Activated T-cell treated with anti-CD3 and anti-CD28 coated beads, Interleukin-2, amount 50 U/mL, for 24 hours (primary cell): ENCODE measurements around the gene CACNB3.

Source experiments
- DNase-seq: peaks from one replicate; pipeline ENCODE4 v3.0.0-alpha.2; 2020
- H3K27ac Mint-ChIP-seq: 2 replicates; pipeline ENCODE4 v1.8.0; 2020; ENCODE audit warnings: mild to moderate bottlenecking, mixed read lengths
- H3K27me3 Mint-ChIP-seq: 2 replicates; pipeline ENCODE4 v1.8.0; 2020; ENCODE audit warnings: mixed read lengths
- H3K36me3 Mint-ChIP-seq: 2 replicates; pipeline ENCODE4 v1.8.0; 2020; ENCODE audit warnings: low read depth, mixed read lengths
- H3K4me1 Mint-ChIP-seq: 2 replicates; pipeline ENCODE4 v1.8.0; 2020; ENCODE audit warnings: low read depth, mixed read lengths
- H3K4me3 Mint-ChIP-seq: 2 replicates; pipeline ENCODE4 v1.8.0; 2020; ENCODE audit warnings: mild to moderate bottlenecking, moderate library complexity, mixed read lengths
- H3K9me3 Mint-ChIP-seq: 2 replicates; pipeline ENCODE4 v1.8.0; 2020; ENCODE audit warnings: mixed read lengths

CACNB3 gene

DNA sequence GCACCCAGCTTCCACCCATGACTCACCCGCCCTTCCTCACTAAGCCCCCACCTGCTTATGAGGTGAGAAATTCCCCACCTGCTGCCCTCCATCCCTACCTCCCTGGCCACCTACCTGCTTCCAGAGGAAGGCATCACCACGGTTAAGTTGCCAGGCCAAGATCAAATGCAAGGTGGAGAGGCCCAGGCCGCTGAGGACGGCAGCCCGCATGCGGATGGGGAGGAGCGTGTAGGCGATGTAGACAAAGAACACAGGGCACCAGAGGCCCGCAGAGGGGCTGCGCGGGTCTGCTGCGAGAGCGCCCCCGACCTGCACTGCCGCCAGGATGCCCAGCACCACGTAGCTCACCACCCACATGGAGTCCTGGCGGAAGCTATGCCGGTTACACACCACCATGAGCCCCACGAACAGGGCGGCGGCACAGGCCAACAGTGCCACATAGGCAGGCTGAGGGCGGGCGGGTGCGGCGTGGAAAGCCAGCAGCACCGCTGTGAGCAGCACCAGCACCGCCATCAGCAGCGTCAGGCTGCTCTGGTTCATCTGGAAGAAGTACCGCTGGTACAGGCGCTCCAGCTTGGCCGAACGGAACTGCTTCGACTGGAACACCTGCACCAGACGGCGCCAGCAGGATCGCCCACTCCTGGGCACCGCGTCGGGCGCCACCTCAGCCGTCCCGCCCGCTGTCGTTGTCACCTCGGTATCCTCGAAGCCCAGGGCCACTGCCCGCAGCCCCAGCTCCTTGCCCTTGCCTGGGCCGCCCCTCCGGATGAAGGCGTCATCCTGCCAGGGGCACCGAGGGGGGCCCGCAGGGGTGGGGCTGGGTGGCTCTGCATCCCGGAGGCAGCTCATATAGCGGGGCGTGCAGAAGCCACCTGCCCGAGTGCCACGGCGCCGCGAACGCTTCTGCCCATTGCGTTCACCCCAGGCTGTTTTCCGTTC is 35.6 kb upstream of the CACNB3 start:
- no peak overlapping the region for H3K4me3 Mint-ChIP-seq
- DNase-seq: no peak
- H3K27me3 Mint-ChIP-seq: peaks cover 32% of the 10 kb centered on the region
- no peaks in the 10 kb centered on the region for H3K9me3 Mint-ChIP-seq
- H3K4me1 Mint-ChIP-seq: no peaks in the 10 kb centered on the region
- no peak overlapping the region for H3K27ac Mint-ChIP-seq
- no peaks in the 10 kb centered on the region for H3K36me3 Mint-ChIP-seq

DNA sequence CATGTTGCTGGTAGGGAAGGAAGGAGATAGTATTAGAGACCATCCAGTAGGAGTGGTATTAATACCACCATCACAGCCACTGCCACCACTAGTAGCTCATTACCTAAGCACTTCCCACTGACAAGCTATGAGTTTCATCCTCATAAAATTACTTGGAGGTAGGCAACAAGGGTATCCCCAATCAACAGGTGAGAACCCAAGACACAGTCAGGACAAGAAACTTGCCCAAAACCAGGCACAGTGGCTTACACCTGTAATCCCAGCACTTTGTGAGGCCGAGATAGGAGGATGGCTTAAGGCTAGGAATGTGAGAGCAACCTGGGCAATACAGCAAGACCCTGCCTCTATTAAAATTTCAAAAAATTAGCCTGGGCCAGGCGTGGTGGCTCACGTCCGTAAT is 34.9 kb upstream of the CACNB3 start:
- Mint-ChIP-seq H3K27me3 (peaks cover 39% of the 10 kb centered on the region), H3K9me3 (no peaks in the 10 kb centered on the region), H3K4me1 (no peaks in the 10 kb centered on the region), H3K36me3 (no peaks in the 10 kb centered on the region), H3K27ac (no peak overlapping the region), H3K4me3 (no peak overlapping the region)
- DNase-seq: no peak

DNA sequence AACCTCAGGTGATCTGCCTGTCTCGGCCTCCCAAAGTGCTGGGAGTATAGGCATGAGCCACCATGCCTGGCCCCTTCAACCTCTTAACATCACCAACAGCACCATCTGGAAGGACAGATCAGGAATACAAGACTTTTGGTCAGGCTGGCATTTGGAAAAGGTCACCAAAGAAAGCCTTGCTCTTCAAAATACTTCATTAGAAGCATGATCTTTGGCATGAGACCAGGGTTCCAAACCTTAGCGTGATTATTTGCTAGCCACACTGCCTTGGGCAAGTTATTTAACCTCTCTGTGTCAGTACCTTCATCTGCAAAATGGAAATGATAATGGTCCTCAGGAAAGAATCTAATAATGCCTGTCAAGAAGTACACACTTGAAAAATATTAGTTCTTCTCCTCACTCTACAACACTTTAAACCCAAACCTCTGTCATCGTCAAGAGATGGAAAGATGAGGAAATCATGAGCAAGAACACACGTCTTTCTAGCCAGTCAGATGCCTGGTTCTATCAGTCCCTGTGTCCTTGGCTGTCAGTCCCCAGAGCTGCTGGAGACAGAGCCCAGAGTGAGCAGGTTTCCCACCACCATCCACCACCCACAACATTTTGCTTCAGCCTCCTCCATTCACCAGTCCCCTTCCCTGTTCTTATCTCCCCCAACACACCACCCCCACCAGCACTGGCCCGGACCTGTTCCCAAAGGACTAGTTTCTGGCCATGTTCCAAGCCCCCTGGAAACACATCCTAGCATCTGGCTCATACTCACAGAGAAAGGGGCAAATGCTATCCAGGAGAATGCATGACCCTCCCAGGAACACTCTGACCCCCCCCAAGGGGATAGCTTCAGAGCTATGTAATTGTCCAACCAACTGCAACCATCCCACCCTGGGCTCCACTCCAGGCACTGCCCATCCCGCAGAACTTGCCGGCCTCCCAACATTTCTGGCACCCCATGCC is 31.4 kb upstream of the CACNB3 start:
- peaks cover 4% of the 10 kb centered on the region for H3K4me1 Mint-ChIP-seq
- H3K4me3 Mint-ChIP-seq: no peak overlapping the region
- H3K9me3 Mint-ChIP-seq: no peaks in the 10 kb centered on the region
- no peak overlapping the region for H3K27ac Mint-ChIP-seq
- peaks cover 57% of the 10 kb centered on the region for H3K27me3 Mint-ChIP-seq
- DNase-seq: no peak
- H3K36me3 Mint-ChIP-seq: no peaks in the 10 kb centered on the region

DNA sequence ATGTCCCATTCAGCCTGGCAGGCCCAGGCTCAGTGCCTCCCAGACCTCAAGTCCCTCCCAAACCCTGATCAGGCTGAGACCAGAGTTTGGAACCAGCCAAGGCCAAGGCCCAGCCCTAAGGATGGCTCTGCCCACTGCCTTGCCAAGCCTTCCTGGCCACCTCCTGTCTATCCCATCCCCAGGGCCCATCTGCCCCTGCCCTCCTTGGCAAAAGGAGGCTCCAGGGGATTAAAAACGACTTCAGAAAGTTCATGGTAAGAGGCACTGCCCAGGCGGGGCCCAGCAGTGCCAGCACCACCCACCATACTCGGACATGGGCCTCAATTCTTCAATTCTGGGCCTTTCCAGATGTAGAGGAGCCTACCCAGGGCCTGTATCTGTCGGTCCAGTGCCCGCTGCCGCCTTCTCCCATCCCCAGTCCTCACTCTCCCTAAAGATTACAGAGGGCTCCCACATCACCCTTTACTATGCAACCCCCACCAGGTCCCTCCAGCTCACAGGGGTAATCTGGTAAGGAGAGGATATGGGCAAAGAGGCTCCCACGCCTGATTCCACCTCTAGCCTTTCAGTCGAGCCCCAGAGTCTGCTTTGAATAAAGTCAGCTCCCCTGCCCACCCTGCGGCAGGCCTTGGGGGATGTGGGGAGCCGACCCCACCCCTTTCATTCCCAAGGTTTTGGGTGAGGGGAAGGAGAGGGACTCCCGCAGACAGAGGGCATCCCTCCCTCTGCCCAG is 30.3 kb upstream of the CACNB3 start:
- Mint-ChIP-seq H3K4me1 (peaks cover 4% of the 10 kb centered on the region), H3K4me3 (peak overlapping the region; percentile 66), H3K27ac (no peak overlapping the region), H3K9me3 (no peaks in the 10 kb centered on the region), H3K27me3 (peaks cover 57% of the 10 kb centered on the region), H3K36me3 (no peaks in the 10 kb centered on the region)
- DNase-seq: no peak

DNA sequence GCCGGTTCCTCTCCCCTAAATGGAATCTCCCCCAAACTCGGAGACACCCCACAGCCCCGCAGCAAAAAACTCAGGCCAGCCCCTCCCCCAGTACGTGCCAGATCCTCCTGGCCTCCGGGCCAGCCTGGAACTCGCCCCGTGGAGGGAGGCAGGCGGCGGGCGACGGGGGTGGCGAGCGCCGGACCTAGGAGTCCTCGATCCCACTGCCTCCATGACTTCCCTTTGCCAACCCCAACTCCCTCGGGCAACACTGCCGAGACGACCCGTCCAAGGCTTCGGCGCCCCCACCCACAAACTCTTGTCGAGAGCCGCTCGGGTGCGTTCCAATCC is 29.8 kb upstream of the CACNB3 start:
- no peak for DNase-seq
- peaks cover 56% of the 10 kb centered on the region for H3K27me3 Mint-ChIP-seq
- no peak overlapping the region for H3K27ac Mint-ChIP-seq
- H3K4me3 Mint-ChIP-seq: peak overlapping the region; percentile 66
- no peaks in the 10 kb centered on the region for H3K9me3 Mint-ChIP-seq
- H3K4me1 Mint-ChIP-seq: peaks cover 4% of the 10 kb centered on the region
- H3K36me3 Mint-ChIP-seq: no peaks in the 10 kb centered on the region

DNA sequence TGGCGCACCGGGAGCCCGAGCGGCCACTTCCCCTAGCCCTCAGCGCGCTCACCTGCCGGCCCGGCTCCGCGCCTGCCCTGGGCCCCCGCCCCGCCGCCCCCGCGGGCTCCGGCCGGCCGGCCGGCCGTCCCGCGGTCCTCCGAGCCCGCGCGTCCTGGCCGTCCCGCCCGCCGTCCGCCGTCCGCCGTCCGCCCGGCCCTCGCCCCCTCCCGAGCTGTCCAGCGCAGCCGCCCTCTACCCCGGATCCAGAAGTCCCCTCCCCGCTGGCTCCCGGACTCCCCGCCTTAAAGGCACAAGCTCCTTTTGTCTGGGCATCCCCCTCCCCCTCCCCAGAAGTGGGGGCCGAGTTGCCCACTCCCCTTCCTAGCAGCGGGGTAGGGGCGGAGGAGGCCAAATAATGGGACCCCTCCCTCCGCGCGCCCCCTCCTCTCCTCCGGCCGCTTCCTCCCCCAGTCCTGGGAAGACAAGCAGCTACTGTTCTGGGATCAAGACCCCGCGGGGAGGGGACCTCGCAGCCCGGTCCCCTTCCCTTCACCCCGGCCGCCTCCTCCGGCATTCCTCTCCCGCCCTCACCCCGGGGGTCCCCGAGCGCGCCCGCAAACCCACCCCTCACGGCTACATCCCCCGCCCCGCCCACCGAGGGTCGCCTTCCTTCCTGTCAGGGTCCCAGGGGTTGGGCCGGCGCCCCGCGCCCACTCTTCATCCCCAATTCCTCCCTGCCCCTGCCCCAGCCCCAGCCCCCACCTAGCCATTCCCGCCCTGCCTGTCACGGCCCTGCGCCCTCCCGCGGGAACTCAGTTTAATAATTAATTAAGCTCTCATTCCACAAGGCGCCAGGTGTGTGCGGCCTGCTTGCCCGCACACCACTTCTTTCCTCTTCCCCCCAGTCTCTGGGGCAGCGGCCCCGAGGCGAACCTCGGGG is 29.2 kb upstream of the CACNB3 start, which contains the start of gene ADCY6:
Gene ADCY6, minus strand, starts transcription at position 236 of the 922 bp plus-strand sequence. CDS start 5,655 bp downstream, outside the sequence.
- Mint-ChIP-seq H3K4me3 (peak within 1 kb of the TSS; percentile 66), H3K4me1 (peaks cover 4% of the 10 kb centered on the region), H3K27me3 (peaks cover 57% of the 10 kb centered on the region), H3K27ac (no peak within 1 kb of the TSS), H3K9me3 (no peaks in the 10 kb centered on the region), H3K36me3 (no peaks in the 10 kb centered on the region)
- DNase-seq: peak; percentile 38

DNA sequence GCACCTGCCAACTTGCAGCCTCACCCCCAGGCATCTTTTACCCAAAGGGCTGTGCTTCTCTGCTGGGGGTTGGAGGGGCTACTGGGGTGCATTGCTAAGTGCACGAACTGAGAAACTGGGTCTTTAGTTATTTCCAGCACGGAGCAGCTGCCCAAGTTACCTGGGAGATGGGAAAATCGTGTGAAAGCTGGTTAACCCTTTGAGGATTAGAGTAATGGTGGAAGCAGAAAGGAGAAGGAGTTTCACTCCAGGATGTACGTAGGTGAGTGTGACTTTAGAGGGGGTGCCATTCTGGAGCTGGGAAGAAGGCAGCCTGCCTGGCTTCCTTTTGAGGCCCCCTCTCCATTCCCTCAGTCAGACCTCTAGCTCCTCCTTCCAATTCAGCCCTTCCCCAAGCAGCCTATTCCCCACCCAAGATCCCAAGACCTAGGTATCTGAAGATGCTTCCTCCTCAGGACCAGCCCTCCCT is 28.4 kb upstream of the CACNB3 start:
- Mint-ChIP-seq H3K9me3 (no peaks in the 10 kb centered on the region), H3K27me3 (peaks cover 55% of the 10 kb centered on the region), H3K27ac (no peak overlapping the region)

DNA sequence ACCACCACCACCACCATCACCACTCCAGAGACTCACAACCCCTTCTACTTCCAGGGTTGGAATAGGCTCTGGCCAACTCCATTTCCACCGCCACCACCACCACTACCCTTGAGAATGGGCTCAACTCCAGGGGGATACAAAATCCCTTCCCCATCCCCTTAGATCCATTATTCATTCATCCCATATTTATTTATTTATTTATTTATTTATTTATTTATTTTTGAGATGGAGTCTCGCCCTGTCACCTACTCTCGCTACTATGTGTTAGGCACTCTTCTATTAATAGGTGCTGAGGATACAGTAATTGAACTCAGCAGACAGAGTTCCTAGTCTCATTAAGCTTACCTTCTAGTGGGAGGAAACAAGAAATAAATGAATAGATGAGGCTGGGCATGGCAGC is 24.6 kb upstream of the CACNB3 start:
- no peak for DNase-seq
- H3K4me1 Mint-ChIP-seq: peaks cover 9% of the 10 kb centered on the region
- H3K4me3 Mint-ChIP-seq: no peak overlapping the region
- no peak overlapping the region for H3K27ac Mint-ChIP-seq
- no peaks in the 10 kb centered on the region for H3K36me3 Mint-ChIP-seq
- H3K9me3 Mint-ChIP-seq: no peaks in the 10 kb centered on the region
- peaks cover 19% of the 10 kb centered on the region for H3K27me3 Mint-ChIP-seq

More for the DNA sequence above, 28.4 kb upstream of the CACNB3 start:
- Mint-ChIP-seq H3K4me3 (peak overlapping the region; percentile 56), H3K36me3 (no peaks in the 10 kb centered on the region), H3K4me1 (peaks cover 4% of the 10 kb centered on the region)
- no peak for DNase-seq

DNA sequence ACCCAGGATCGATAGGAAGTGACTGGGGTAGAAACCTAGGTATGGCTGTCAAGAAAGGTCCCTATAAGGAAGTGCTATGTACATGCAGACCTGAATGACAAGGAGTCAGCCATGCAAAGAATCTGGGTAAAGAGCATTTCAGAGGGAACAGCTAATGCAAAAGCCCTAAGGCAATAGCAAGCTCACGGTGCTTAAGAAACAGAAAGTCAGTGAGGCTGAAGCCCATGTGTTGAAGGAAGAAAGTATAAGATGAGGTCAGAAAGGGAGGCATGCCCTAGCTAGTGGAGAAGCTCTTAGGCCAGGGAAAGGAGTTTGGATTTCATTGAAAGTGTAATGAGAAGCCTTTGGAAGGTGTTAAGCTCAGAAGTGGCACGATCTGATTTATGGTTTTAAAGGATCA is 23.4 kb upstream of the CACNB3 start:
- Mint-ChIP-seq H3K9me3 (no peaks in the 10 kb centered on the region), H3K36me3 (no peaks in the 10 kb centered on the region), H3K4me3 (no peak overlapping the region), H3K27me3 (peaks cover 14% of the 10 kb centered on the region), H3K4me1 (peaks cover 7% of the 10 kb centered on the region), H3K27ac (no peak overlapping the region)
- DNase-seq: no peak

DNA sequence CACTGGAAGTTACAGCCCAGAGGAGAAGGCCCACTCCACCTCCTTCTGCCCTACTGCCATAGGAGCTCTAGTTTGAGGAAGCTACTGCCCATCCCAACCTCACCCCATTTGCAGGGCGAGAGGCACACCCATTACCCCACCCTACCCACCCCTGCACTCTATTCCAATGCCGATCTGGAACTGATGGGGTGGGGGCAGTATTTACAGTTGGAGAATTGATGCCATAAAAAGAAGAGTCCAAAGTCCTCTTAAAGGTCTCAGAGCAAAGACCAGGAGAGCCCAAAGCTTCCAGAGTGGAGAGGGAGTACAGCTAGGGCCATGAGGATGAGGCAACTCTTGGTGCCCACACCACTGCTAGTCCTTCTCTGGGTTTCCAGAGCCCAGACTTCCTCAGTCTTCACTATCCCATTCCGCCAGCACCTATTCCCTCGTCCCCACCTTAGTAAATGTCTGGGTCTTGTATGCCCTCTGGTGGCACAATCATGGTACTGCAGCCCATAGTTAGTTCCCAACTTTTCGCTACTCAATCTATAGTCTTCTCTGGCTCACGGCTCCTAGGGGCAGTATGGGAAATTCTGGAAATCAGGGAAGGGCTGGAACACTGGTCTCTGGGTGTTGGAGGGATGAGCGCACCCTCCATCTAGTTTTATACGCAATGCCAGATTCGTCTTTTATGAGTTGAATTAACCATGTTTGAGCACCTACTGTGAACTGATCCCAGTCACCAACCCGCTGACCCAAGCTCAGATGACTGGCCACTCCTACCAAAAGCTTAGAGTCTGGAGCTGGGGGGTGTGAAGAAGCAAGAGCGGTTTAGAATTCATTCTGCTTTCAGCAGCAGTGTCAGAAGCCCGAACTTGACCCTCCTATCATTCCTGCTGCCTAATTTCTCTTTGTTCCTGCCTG is 22.5 kb upstream of the CACNB3 start:
- H3K9me3 Mint-ChIP-seq: no peaks in the 10 kb centered on the region
- H3K27ac Mint-ChIP-seq: no peak overlapping the region
- peaks cover 6% of the 10 kb centered on the region for H3K27me3 Mint-ChIP-seq
- peaks cover 7% of the 10 kb centered on the region for H3K4me1 Mint-ChIP-seq
- no peak overlapping the region for H3K4me3 Mint-ChIP-seq
- H3K36me3 Mint-ChIP-seq: no peaks in the 10 kb centered on the region
- peak; percentile 69 for DNase-seq

DNA sequence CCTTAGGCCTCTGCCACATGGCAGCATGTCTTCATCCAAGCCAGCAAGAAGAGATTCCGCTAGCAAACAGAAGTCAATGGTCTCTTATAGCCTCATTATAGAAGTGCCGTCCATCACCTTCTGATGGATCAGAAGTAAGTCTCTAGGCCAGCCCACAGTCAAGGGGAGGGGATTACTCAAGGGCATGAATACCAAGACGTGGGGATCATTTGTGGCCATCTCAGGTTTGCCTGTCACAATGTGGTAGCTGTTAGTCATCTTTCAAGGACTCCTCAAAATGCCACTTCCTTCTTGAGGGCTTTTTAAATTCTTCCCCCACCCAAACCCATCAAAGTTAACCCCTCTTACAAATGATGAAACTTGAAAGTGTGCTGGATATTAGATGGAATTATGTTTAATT is 21.3 kb upstream of the CACNB3 start:
- Mint-ChIP-seq H3K27me3 (peaks cover 4% of the 10 kb centered on the region), H3K9me3 (no peaks in the 10 kb centered on the region), H3K27ac (no peak overlapping the region), H3K36me3 (no peaks in the 10 kb centered on the region), H3K4me3 (no peak overlapping the region), H3K4me1 (peaks cover 7% of the 10 kb centered on the region)
- no peak for DNase-seq

DNA sequence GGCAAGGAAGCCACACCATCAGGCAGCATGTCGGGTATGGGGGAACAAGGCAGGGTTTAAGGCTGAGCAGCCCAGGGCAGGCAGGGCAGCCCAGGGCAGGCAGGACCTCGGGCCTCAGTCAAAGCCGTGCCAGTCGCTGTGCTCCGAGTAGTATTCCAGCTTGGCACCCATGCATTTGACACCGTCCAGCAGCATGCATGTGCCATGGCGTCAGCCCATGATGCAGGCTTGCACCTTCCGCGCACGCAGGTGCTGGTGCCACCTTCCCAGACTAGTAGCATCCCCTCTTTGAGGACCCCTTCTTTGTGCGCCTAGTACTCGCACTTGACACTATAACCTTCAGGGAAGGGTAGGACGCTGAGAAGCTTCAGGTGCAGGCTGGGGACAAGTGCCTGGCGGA is 17.8 kb upstream of the CACNB3 start:
- Mint-ChIP-seq H3K36me3 (no peaks in the 10 kb centered on the region), H3K4me3 (no peak overlapping the region), H3K4me1 (peaks cover 13% of the 10 kb centered on the region), H3K27me3 (no peaks in the 10 kb centered on the region), H3K9me3 (no peaks in the 10 kb centered on the region), H3K27ac (no peak overlapping the region)
- no peak for DNase-seq

DNA sequence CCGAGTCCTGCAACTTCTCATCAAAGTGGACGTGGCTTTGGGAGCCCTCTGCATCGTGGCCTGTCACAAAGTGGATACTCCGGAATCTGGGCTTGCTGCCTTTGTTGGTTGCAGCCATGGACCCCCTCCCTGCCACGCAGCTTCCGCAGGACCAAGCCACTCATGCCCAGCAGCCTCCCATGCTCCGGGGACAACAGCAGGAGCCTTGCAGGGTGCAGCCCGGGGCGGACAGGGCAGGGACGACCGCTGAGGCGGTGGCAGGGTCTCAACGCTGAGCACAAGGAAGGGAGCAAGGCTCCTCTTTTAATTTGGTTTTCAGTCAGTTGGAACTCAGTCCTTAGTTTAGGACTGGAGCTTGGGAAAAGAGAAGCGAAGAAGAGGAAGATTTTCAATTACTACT is 17.3 kb upstream of the CACNB3 start:
- H3K4me3 Mint-ChIP-seq: no peak overlapping the region
- DNase-seq: no peak

More for the DNA sequence above, 17.3 kb upstream of the CACNB3 start:
- Mint-ChIP-seq H3K27ac (no peak overlapping the region), H3K9me3 (no peaks in the 10 kb centered on the region), H3K27me3 (no peaks in the 10 kb centered on the region), H3K36me3 (no peaks in the 10 kb centered on the region), H3K4me1 (peaks cover 12% of the 10 kb centered on the region)
